HCT116 (cell line): ENCODE results near the gene TCOF1. TPM values are rescaled to one million over a fixed set of nuclear protein-coding genes. Genes with fewer than 3 reads are reported as not detected.

Experiments used
- ATAC-seq: fragments of 200-7000 bp; cut with Tn5 transposase; 2 replicates; pipeline ENCODE4 v1.9.1; 2020; ENCODE audit warnings: mild to moderate bottlenecking, moderate library complexity
- BruUV-seq: library from RNA; stranded (reverse); fragments of 400-500 nt; replicated peaks from 2 replicates; lab custom pipeline; 2021; lab: Mats Ljungman, UMichigan
- CTCF ChIA-PET: fragments of 300-600 bp; sonication (Branson Sonifier 250); formaldehyde crosslinking; loops from one replicate; lab custom pipeline; 2021; ENCODE audit warnings: antibody characterized with exemption; lab: Charles Lee
- POLR2A ChIA-PET: fragments of 300-600, 350-600 bp; sonication (Branson Sonifier 250); formaldehyde crosslinking; loops from one replicate; lab custom pipeline; 2021; ENCODE audit warnings: antibody characterized with exemption; lab: Charles Lee
- RAD21 ChIA-PET, 2 experiments: fragments of 300-600 bp; sonication (Branson Sonifier 250); formaldehyde crosslinking; loops; one replicate each; lab custom pipeline; 2023; ENCODE audit warnings: low total read pairs in 2 of 2; ENCODE audit not compliant: uncharacterized antibody in 2 of 2, unreplicated experiment in 2 of 2, low non-redundant PET in 1 of 2; lab: Charles Lee
- DNase-seq: peaks from one replicate; pipeline ENCODE4 v3.0.0-alpha.2; 2010; ENCODE audit warnings: low read depth, low spot score
- H2AFZ ChIP-seq: fragments of 200-600 bp; shearing (Covaris generic), sonication (generic); 2 replicates; pipeline ENCODE4 v1.6.1; 2017; ENCODE audit warnings: low read depth, mixed run types, mixed read lengths, antibody characterized with exemption, low read length; ENCODE audit not compliant: poor library complexity, severe bottlenecking
- H3K27ac ChIP-seq: 2 replicates; pipeline ENCODE4 v1.5.1; 2012; ENCODE audit warnings: low read depth, low read length
- H3K27me3 ChIP-seq: fragments of 200-600 bp; sonication (generic); 2 replicates; pipeline ENCODE4 v1.6.1; 2016; ENCODE audit warnings: mixed run types, low read length, mixed read lengths; ENCODE audit not compliant: insufficient read depth
- H3K36me3 ChIP-seq, 2 experiments: fragments of 200-500 bp in 1 of 2; fragments of 200-600 bp in 1 of 2; sonication (Bioruptor generic) in 1 of 2; sonication (generic) in 1 of 2; 2 replicates each; pipeline versions ENCODE4 v1.5.1 to v1.6.1; 2014 to 2016; ENCODE audit warnings: low read length in 2 of 2, inconsistent platforms in 1 of 2, mixed read lengths in 1 of 2, mixed run types in 1 of 2; ENCODE audit not compliant: insufficient read depth in 2 of 2, control insufficient read depth in 1 of 2
- H3K4me1 ChIP-seq, 2 experiments: fragments of 200-600 bp in 1 of 2; sonication (generic) in 1 of 2; 2 replicates each; pipeline versions ENCODE4 v1.5.1 to v1.6.1; 2012 to 2017; ENCODE audit warnings: low read length in 2 of 2, inconsistent platforms in 1 of 2, mild to moderate bottlenecking in 1 of 2, mixed read lengths in 1 of 2, mixed run types in 1 of 2, moderate library complexity in 1 of 2; ENCODE audit not compliant: insufficient read depth in 2 of 2, control insufficient read depth in 1 of 2
- H3K4me2 ChIP-seq: fragments of 200-600 bp; sonication (generic); 2 replicates; pipeline ENCODE4 v1.6.1; 2017; ENCODE audit warnings: mixed run types, low read length, mixed read lengths
- H3K4me3 ChIP-seq, 2 experiments: fragments of 200-600 bp in 1 of 2; sonication (generic) in 1 of 2; replicated peaks in 1 of 2; 2 replicates each; pipeline ENCODE4 v1.5.1; 2011 to 2016; ENCODE audit warnings: low read length in 2 of 2, control low read depth in 1 of 2, low read depth in 1 of 2, mild to moderate bottlenecking in 1 of 2, mixed read lengths in 1 of 2, mixed run types in 1 of 2
- H3K79me2 ChIP-seq: fragments of 200-600 bp; sonication (generic); 2 replicates; pipeline ENCODE4 v1.6.1; 2017; ENCODE audit warnings: mild to moderate bottlenecking, mixed run types, low read length, moderate library complexity, mixed read lengths; ENCODE audit not compliant: insufficient read depth
- H3K9ac ChIP-seq: fragments of 200-600 bp; sonication (generic); 2 replicates; pipeline ENCODE4 v1.6.1; 2016; ENCODE audit warnings: low read length, mixed read lengths
- H3K9me2 ChIP-seq: fragments of 200-600 bp; sonication (generic), shearing (Covaris generic); 2 replicates; pipeline ENCODE4 v1.6.1; 2017; ENCODE audit warnings: mixed run types, mild to moderate bottlenecking, moderate library complexity; ENCODE audit not compliant: insufficient read depth
- H3K9me3 ChIP-seq, 2 experiments: fragments of 200-500 bp in 1 of 2; fragments of 200-600 bp in 1 of 2; sonication (Bioruptor generic) in 1 of 2; sonication (generic) in 1 of 2; 2 replicates each; pipeline ENCODE4 v1.6.1; 2014 to 2017; ENCODE audit warnings: low read length in 2 of 2, mixed read lengths in 2 of 2, inconsistent platforms in 1 of 2, low read depth in 1 of 2, mild to moderate bottlenecking in 1 of 2, mixed run types in 1 of 2, moderate library complexity in 1 of 2; ENCODE audit not compliant: control insufficient read depth in 1 of 2, insufficient read depth in 1 of 2
- H4K20me1 ChIP-seq: fragments of 200-600 bp; sonication (generic), shearing (Covaris generic); 2 replicates; pipeline ENCODE4 v1.6.1; 2017; ENCODE audit warnings: mixed run types, mild to moderate bottlenecking, moderate library complexity; ENCODE audit not compliant: insufficient read depth
- ATF3 ChIP-seq: IDR thresholded peaks from 2 replicates; pipeline ENCODE4 v1.6.1; 2012
- CBX3 ChIP-seq: IDR thresholded peaks from 2 replicates; pipeline ENCODE4 v1.6.1; 2012; ENCODE audit warnings: low read depth
- CEBPB ChIP-seq: IDR thresholded peaks from 2 replicates; pipeline ENCODE4 v1.6.1; 2012; ENCODE audit warnings: low read depth
- CTCF ChIP-seq, 3 experiments: fragments of 200-600 bp in 1 of 3; sonication (generic) in 1 of 3; IDR thresholded peaks in 2 of 3; conservative IDR thresholded peaks in 1 of 3; 2 replicates each; pipeline ENCODE4 v1.5.1; 2012 to 2017; ENCODE audit warnings: low read depth in 2 of 3, low read length in 2 of 3, antibody characterized with exemption in 1 of 3, borderline replicate concordance in 1 of 3, control low read depth in 1 of 3, mild to moderate bottlenecking in 1 of 3, mixed read lengths in 1 of 3, mixed run types in 1 of 3, moderate library complexity in 1 of 3; ENCODE audit not compliant: insufficient read depth in 1 of 3
- EZH2phosphoT487 ChIP-seq: fragments of 200-600 bp; IDR thresholded peaks from 2 replicates; pipeline ENCODE4 v1.6.1; 2018; ENCODE audit warnings: antibody characterized with exemption, borderline replicate concordance
- FOSL1 ChIP-seq: IDR thresholded peaks from 2 replicates; pipeline ENCODE4 v1.6.1; 2012; ENCODE audit warnings: low read depth
- MAX ChIP-seq: IDR thresholded peaks from 2 replicates; pipeline ENCODE4 v1.6.1; 2012
- POLR2A ChIP-seq: IDR thresholded peaks from 2 replicates; pipeline ENCODE4 v1.7.0; 2011; ENCODE audit warnings: borderline replicate concordance; ENCODE audit not compliant: insufficient read depth, insufficient read length; ENCODE audit errors: extremely low read depth
- POLR2AphosphoS5 ChIP-seq: IDR thresholded peaks from 2 replicates; pipeline ENCODE4 v1.6.1; 2011; ENCODE audit warnings: mild to moderate bottlenecking, low read depth, low read length, moderate library complexity
- SP1 ChIP-seq: IDR thresholded peaks from 2 replicates; pipeline ENCODE4 v1.6.1; 2012; ENCODE audit warnings: low read depth
- SRF ChIP-seq: IDR thresholded peaks from 2 replicates; pipeline ENCODE4 v1.6.1; 2012; ENCODE audit warnings: low read depth
- YY1 ChIP-seq: IDR thresholded peaks from 2 replicates; pipeline ENCODE4 v1.6.1; 2011; ENCODE audit warnings: low read length, low read depth, moderate library complexity, mild to moderate bottlenecking; ENCODE audit not compliant: insufficient replicate concordance; ENCODE audit errors: extremely low read depth
- ZBTB33 ChIP-seq: IDR thresholded peaks from 2 replicates; pipeline ENCODE4 v1.6.1; 2011; ENCODE audit warnings: mild to moderate bottlenecking, low read length, moderate library complexity; ENCODE audit not compliant: insufficient replicate concordance; ENCODE audit errors: extremely low read depth
- ZNF274 ChIP-seq: fragments of 200-500 bp; sonication (Bioruptor generic); IDR thresholded peaks from 2 replicates; pipeline ENCODE4 v1.6.1; 2014; ENCODE audit warnings: mild to moderate bottlenecking, low read depth, low read length, inconsistent platforms
- intact Hi-C: fragments of 100-400 bp; cut with micrococcal nuclease; formaldehyde crosslinking; loops from 2 replicates; pipeline ENCODE4 v1.10.0; 2022
- total RNA-seq: library from RNA; stranded (reverse); gene quantifications from one replicate; pipeline ENCODE4 v1.2.1, GENCODE V29; 2021; ENCODE audit not compliant: unreplicated experiment

TCOF1 gene
- total RNA-seq, 1 experiment from 2014 or later, result 94.7 TPM

- Histone ChIP-seq H3K4me2 (no peak overlapping the region), H3K36me3 (no peaks in the 10 kb centered on the region), H3K4me1 (no peaks in the 10 kb centered on the region), H3K4me3 (no peak overlapping the region), H2AFZ (no peak overlapping the region), H3K9me3 (no peaks in the 10 kb centered on the region), H4K20me1 (no peaks in the 10 kb centered on the region), H3K27ac (no peak overlapping the region), H3K9me2 (no peaks in the 10 kb centered on the region), H3K9ac (no peak overlapping the region), H3K79me2 (no peaks in the 10 kb centered on the region), H3K27me3 (no peaks in the 10 kb centered on the region)
- CTCF ChIA-PET, result interaction anchor here (1.3 kb wide), 1 partner anchor 22 kb away, joined by 3 read pairs; no protein-coding TSS in a partner anchor
- TF ChIP-seq CEBPB (no peak), ZBTB33 (no peak), ATF3 (no peak), POLR2AphosphoS5 (no peak), SRF (no peak)
- no peak for DNase-seq
- intact Hi-C loops, result no loop called here
- ATAC-seq, result no peak
- no TSS peak for BruUV-seq
- RAD21 ChIA-PET, result no interaction called here
- POLR2A ChIA-PET, result no interaction called here
Measured at GRCh38 chr5:150328515-150328914, 29.0 kb upstream of the TCOF1 start.

GRCh38 chr5:150329038-150329437, 28.5 kb upstream of the TCOF1 start:
- no peak overlapping the region for H3K27ac ChIP-seq
- intact Hi-C loops, result no loop called here
- no peak overlapping the region for H3K4me2 ChIP-seq
- H2AFZ ChIP-seq, result no peak overlapping the region
- H3K9me3 ChIP-seq, result no peaks in the 10 kb centered on the region
- ATAC-seq, result no peak
- ChIA-PET CTCF (interaction anchor here (1.3 kb wide), 1 partner anchor 21 kb away, joined by 3 read pairs; no protein-coding TSS in a partner anchor), RAD21 (no interaction called here), POLR2A (no interaction called here)
- no peaks in the 10 kb centered on the region for H3K9me2 ChIP-seq
- no peaks in the 10 kb centered on the region for H3K4me1 ChIP-seq
- no peak for DNase-seq
- no peaks in the 10 kb centered on the region for H3K27me3 ChIP-seq
- BruUV-seq, result no TSS peak
- H4K20me1 ChIP-seq, result no peaks in the 10 kb centered on the region
- H3K4me3 ChIP-seq, result no peak overlapping the region
- no peaks in the 10 kb centered on the region for H3K79me2 ChIP-seq
- H3K9ac ChIP-seq, result no peak overlapping the region
- H3K36me3 ChIP-seq, result no peaks in the 10 kb centered on the region
- no peak for TF ChIP-seq FOSL1
- no peak for TF ChIP-seq ZBTB33
- no peak for TF ChIP-seq CTCF (IDR thresholded peaks at IDR 0.05 in 2 of 3, conservative IDR thresholded peaks at IDR 0.05 in 1 of 3; ENCODE audit: borderline replicate concordance in 1 of 3, insufficient read depth in 1 of 3, low read depth in 2 of 3, low read length in 2 of 3)
- no peak for TF ChIP-seq CBX3
- no peak for TF ChIP-seq POLR2A
- TF ChIP-seq EZH2phosphoT487, result no peak
- TF ChIP-seq SP1, result no peak
- TF ChIP-seq MAX, result no peak
- TF ChIP-seq ZNF274, result no peak
- no peak for TF ChIP-seq SRF
- no peak for TF ChIP-seq YY1
